Measurements from ENCODE around the gene ZBTB1. TPM values are rescaled to one million over a fixed set of nuclear protein-coding genes. Genes with fewer than 3 reads are reported as not detected.

ZBTB1 gene
- 57.5 and 101 TPM in 2 replicates for total RNA-seq

- DNase-seq (ENCODE audit: low read depth), result peak; percentile 63
Observed at GRCh38 chr14:64504310-64504896, at the start of gene ZBTB1. Gene ZBTB1, plus strand, starts transcription at chr14:64504770. Its CDS starts 16,735 bp downstream, at chr14:64521505.

GRCh38 chr14:64459405-64460136, 45.0 kb upstream of the ZBTB1 start:
- DNase-seq (ENCODE audit: low read depth), result no peak

GRCh38 chr14:64461221-64461620, 43.3 kb upstream of the ZBTB1 start:
- DNase-seq (ENCODE audit: low read depth), result no peak

GRCh38 chr14:64463195-64463594, 41.4 kb upstream of the ZBTB1 start:
- DNase-seq (ENCODE audit: low read depth), result no peak

- DNase-seq (ENCODE audit: low read depth), result no peak
Observed at GRCh38 chr14:64463873-64464272, 40.7 kb upstream of the ZBTB1 start.

- DNase-seq (ENCODE audit: low read depth), result no peak
Observed at GRCh38 chr14:64464651-64465050, 39.9 kb upstream of the ZBTB1 start.

GRCh38 chr14:64465191-64465822, 39.3 kb upstream of the ZBTB1 start, which contains the start of gene AKAP5:
Gene AKAP5, plus strand, starts transcription at chr14:64465499. Its CDS starts 2,896 bp downstream, at chr14:64468395.
- DNase-seq (ENCODE audit: low read depth), result no peak

GRCh38 chr14:64465831-64466554, 38.6 kb upstream of the ZBTB1 start:
- peak; percentile 44 for DNase-seq (ENCODE audit: low read depth)

- DNase-seq (ENCODE audit: low read depth), result no peak
Observed at GRCh38 chr14:64467101-64467500, 37.5 kb upstream of the ZBTB1 start.

- DNase-seq (ENCODE audit: low read depth), result no peak
Observed at GRCh38 chr14:64467566-64467965, 37.0 kb upstream of the ZBTB1 start.

GRCh38 chr14:64468451-64468850, 36.1 kb upstream of the ZBTB1 start:
- no peak for DNase-seq (ENCODE audit: low read depth)

- no peak for DNase-seq (ENCODE audit: low read depth)
Observed at GRCh38 chr14:64474041-64474440, 30.5 kb upstream of the ZBTB1 start.

GRCh38 chr14:64474698-64475097, 29.9 kb upstream of the ZBTB1 start:
- DNase-seq (ENCODE audit: low read depth), result no peak

- DNase-seq (ENCODE audit: low read depth), result no peak
Observed at GRCh38 chr14:64475585-64476273, 28.8 kb upstream of the ZBTB1 start.

- DNase-seq (ENCODE audit: low read depth), result no peak
Observed at GRCh38 chr14:64476438-64476837, 28.1 kb upstream of the ZBTB1 start.

GRCh38 chr14:64478634-64479250, 25.8 kb upstream of the ZBTB1 start:
- peak; percentile 22 for DNase-seq (ENCODE audit: low read depth)

GRCh38 chr14:64488590-64489099, 15.9 kb upstream of the ZBTB1 start:
- no peak for DNase-seq (ENCODE audit: low read depth)

GRCh38 chr14:64491637-64492036, 12.9 kb upstream of the ZBTB1 start:
- DNase-seq (ENCODE audit: low read depth), result no peak

GRCh38 chr14:64493455-64493854, 11.1 kb upstream of the ZBTB1 start:
- DNase-seq (ENCODE audit: low read depth), result no peak

- no peak for DNase-seq (ENCODE audit: low read depth)
Observed at GRCh38 chr14:64495252-64495651, 9.3 kb upstream of the ZBTB1 start.

- no peak for DNase-seq (ENCODE audit: low read depth)
Observed at GRCh38 chr14:64496764-64497163, 7.8 kb upstream of the ZBTB1 start.

Measured in renal cortical epithelial cell (primary cell).